Spinal cord (tissue), 10 donors: ENCODE measurements around the gene ZNF574. TPM values are rescaled to one million over a fixed set of nuclear protein-coding genes. Genes with fewer than 3 reads are reported as not detected.
"Not testable (repeated sequence)": the region's sequence is repeated elsewhere in the genome, so short reads cannot be mapped to it uniquely, and the experiment has no call there.

Experiments used
- DNase-seq, 6 donors: peaks; one replicate each; pipeline versions ENCODE4 v3.0.0 to v3.0.0-alpha.2; 2013 to 2015; ENCODE audit warnings: low spot score in 6 of 6, low read depth in 4 of 6
- H3K27ac ChIP-seq: one replicate; pipeline ENCODE4 v1.5.1; 2013; ENCODE audit warnings: low read depth, low read length, control low read depth
- H3K27me3 ChIP-seq: one replicate; pipeline ENCODE4 v1.6.1; 2013; ENCODE audit warnings: low read length; ENCODE audit not compliant: control insufficient read depth, insufficient read depth
- H3K36me3 ChIP-seq: one replicate; pipeline ENCODE4 v1.6.1; 2013; ENCODE audit warnings: low read length; ENCODE audit not compliant: control insufficient read depth, insufficient read depth
- H3K4me1 ChIP-seq: one replicate; pipeline ENCODE4 v1.6.1; 2013; ENCODE audit warnings: low read length; ENCODE audit not compliant: control insufficient read depth, insufficient read depth
- H3K4me3 ChIP-seq: one replicate; pipeline ENCODE4 v1.5.1; 2013; ENCODE audit warnings: low read depth, low read length, control low read depth
- H3K9me3 ChIP-seq: one replicate; pipeline ENCODE4 v1.6.1; 2013; ENCODE audit warnings: low read length; ENCODE audit not compliant: control insufficient read depth, insufficient read depth
- WGBS: methylation state at CpG from one replicate; pipeline ENCODE4 v1.1.5; 2013; ENCODE audit warnings: missing lambda C conversion rate; ENCODE audit not compliant: insufficient coverage; 5-methylcytosine and 5-hydroxymethylcytosine counted together
- polyA plus RNA-seq, 2 donors: library from polyadenylated mRNA; unstranded; fragments of 120-200 nt; gene quantifications; one replicate each; pipeline ENCODE4 v1.2.1, GENCODE V29; 2013; ENCODE audit not compliant: insufficient read length in 2 of 2
- total RNA-seq, 2 donors: library from RNA; depleted of rRNA in 1 of 2; stranded (reverse); fragments of 120-200 nt in 1 of 2; fragments of >200 nt in 1 of 2; gene quantifications; one replicate each; pipeline versions ENCODE4 v1.2.3 to v1.2.4, GENCODE V29; 2013 to 2014
- donor health status: healthy.

Gene ZNF574
- total and polyA plus RNA-seq, 4 donors, result 7.6 to 19.4 (median 14.0) TPM

- DNase-seq, result no peak
- Histone ChIP-seq H3K36me3 (peaks cover 46% of the 10 kb centered on the region), H3K4me1 (peaks cover 8% of the 10 kb centered on the region), H3K27ac (no peak overlapping the region), H3K4me3 (no peak overlapping the region), H3K27me3 (peaks cover 7% of the 10 kb centered on the region), H3K9me3 (no peaks in the 10 kb centered on the region)
- 81% methylated on average over 36 of the region's 36 CpGs for WGBS
Observed at GRCh38 chr19:42095142-42095813, 19.3 kb downstream of the ZNF574 start.

- DNase-seq, result no peak
Observed at GRCh38 chr19:42095814-42096230, 19.9 kb downstream of the ZNF574 start.

GRCh38 chr19:42096255-42096837 lies 20.4 kb downstream of the ZNF574 start:
- WGBS, result 34% methylated on average over 14 of the region's 15 CpGs
- peaks cover 8% of the 10 kb centered on the region for H3K4me1 ChIP-seq

More at GRCh38 chr19:42095814-42096230, 19.9 kb downstream of the ZNF574 start:
- peaks cover 43% of the 10 kb centered on the region for H3K36me3 ChIP-seq
- H3K9me3 ChIP-seq, result no peaks in the 10 kb centered on the region
- H3K4me3 ChIP-seq, result no peak overlapping the region
- no peak overlapping the region for H3K27ac ChIP-seq
- peaks cover 7% of the 10 kb centered on the region for H3K27me3 ChIP-seq
- WGBS, result 19% methylated on average over 28 of the region's 28 CpGs
- H3K4me1 ChIP-seq, result peaks cover 8% of the 10 kb centered on the region

GRCh38 chr19:42097461-42097860 lies 21.5 kb downstream of the ZNF574 start:
- no peak overlapping the region for H3K27ac ChIP-seq
- no peak for DNase-seq
- 86% methylated on average over 3 of the region's 5 CpGs for WGBS
- H3K27me3 ChIP-seq, result peaks cover 7% of the 10 kb centered on the region
- peaks cover 30% of the 10 kb centered on the region for H3K36me3 ChIP-seq
- peaks cover 8% of the 10 kb centered on the region for H3K4me1 ChIP-seq
- H3K9me3 ChIP-seq, result no peaks in the 10 kb centered on the region
- H3K4me3 ChIP-seq, result no peak overlapping the region

More at GRCh38 chr19:42096255-42096837, 20.4 kb downstream of the ZNF574 start:
- Histone ChIP-seq H3K27me3 (peaks cover 7% of the 10 kb centered on the region), H3K36me3 (peaks cover 39% of the 10 kb centered on the region), H3K9me3 (no peaks in the 10 kb centered on the region), H3K4me3 (no peak overlapping the region), H3K27ac (no peak overlapping the region)
- no peak for DNase-seq

GRCh38 chr19:42098781-42099180 lies 22.8 kb downstream of the ZNF574 start:
- H3K27ac ChIP-seq, result no peak overlapping the region
- peaks cover 7% of the 10 kb centered on the region for H3K27me3 ChIP-seq
- H3K36me3 ChIP-seq, result peaks cover 25% of the 10 kb centered on the region
- DNase-seq, result no peak
- no peaks in the 10 kb centered on the region for H3K9me3 ChIP-seq
- H3K4me1 ChIP-seq, result peaks cover 8% of the 10 kb centered on the region
- 79% methylated on average over 4 of the region's 6 CpGs for WGBS
- H3K4me3 ChIP-seq, result no peak overlapping the region

GRCh38 chr19:42099336-42099925 lies 23.5 kb downstream of the ZNF574 start:
- WGBS, result 69% methylated on average over 5 of the region's 6 CpGs
- Histone ChIP-seq H3K4me1 (peaks cover 8% of the 10 kb centered on the region), H3K36me3 (peaks cover 24% of the 10 kb centered on the region), H3K4me3 (no peak overlapping the region), H3K27ac (no peak overlapping the region), H3K27me3 (peaks cover 7% of the 10 kb centered on the region), H3K9me3 (no peaks in the 10 kb centered on the region)
- no peak for DNase-seq

GRCh38 chr19:42100241-42100640 lies 24.3 kb downstream of the ZNF574 start:
- not testable (repeated sequence) for DNase-seq
- WGBS, result 100% methylated on average over 9 of the region's 10 CpGs

GRCh38 chr19:42102877-42103276 lies 26.9 kb downstream of the ZNF574 start:
- Histone ChIP-seq H3K36me3 (peaks cover 9% of the 10 kb centered on the region), H3K27me3 (no peaks in the 10 kb centered on the region), H3K4me3 (no peak overlapping the region), H3K9me3 (no peaks in the 10 kb centered on the region), H3K27ac (no peak overlapping the region), H3K4me1 (no peaks in the 10 kb centered on the region)
- no peak for DNase-seq
- WGBS, result 89% methylated on average over 2 of the region's 2 CpGs

More at GRCh38 chr19:42100241-42100640, 24.3 kb downstream of the ZNF574 start:
- not testable (repeated sequence) for H3K4me3 ChIP-seq, H3K4me1 ChIP-seq, H3K27me3 ChIP-seq, H3K27ac ChIP-seq, H3K9me3 ChIP-seq
- peaks cover 19% of the 10 kb centered on the region for H3K36me3 ChIP-seq

GRCh38 chr19:42105368-42105767 lies 29.4 kb downstream of the ZNF574 start:
- Histone ChIP-seq H3K4me1 (no peaks in the 10 kb centered on the region), H3K27me3 (no peaks in the 10 kb centered on the region), H3K9me3 (no peaks in the 10 kb centered on the region), H3K36me3 (peaks cover 3% of the 10 kb centered on the region), H3K4me3 (no peak overlapping the region), H3K27ac (no peak overlapping the region)
- DNase-seq, result no peak
- no CpG with 5 or more reads among the region's 2 CpGs for WGBS
